ENCODE measurements around the gene MTHFS.
"Not testable (repeated sequence)": the region's sequence is repeated elsewhere in the genome, so short reads cannot be mapped to it uniquely, and the experiment has no call there.

The MTHFS gene

DNA sequence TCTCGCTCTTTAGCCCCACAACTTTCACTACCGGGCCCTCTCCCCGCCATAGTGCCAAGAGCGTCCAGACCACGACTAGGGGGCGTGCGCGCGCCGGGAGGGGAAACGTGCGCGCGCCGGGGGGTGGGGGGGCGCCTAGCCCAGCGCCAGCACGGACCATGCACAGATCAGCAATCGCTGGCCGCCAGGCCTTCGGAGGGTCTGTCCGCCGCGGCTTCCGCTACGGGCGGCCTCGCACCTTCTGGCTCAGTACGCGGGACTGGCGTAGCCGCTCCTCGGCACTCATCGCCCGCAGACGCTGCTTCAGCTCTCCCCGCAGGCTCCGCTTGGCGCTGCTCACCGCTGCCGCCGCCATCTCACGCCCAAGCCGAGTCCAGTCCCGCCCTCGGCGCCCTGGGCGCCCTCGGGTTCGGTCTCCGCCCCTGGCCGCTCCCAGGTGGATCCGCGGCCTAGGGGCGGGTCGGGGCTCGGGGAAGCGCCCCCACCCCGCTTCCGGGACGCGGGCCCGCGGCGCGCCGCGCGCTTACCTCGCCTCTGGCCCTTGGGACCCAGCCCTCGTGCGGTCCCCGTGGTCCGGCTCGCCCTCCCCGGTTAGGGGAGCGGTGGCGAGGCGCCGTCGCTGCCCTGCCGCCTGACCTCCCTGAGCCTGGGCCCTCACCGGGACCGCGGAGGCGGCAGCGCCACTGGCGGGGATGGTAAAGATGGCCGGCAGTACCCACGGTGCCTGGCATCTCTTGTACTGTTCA is at the start of gene MTHFS:
MTHFS (minus strand) TSS at position 381 of the 746 bp plus-strand sequence; CDS start at position 355, 26 bp downstream.
- no peak for DNase-seq

DNA sequence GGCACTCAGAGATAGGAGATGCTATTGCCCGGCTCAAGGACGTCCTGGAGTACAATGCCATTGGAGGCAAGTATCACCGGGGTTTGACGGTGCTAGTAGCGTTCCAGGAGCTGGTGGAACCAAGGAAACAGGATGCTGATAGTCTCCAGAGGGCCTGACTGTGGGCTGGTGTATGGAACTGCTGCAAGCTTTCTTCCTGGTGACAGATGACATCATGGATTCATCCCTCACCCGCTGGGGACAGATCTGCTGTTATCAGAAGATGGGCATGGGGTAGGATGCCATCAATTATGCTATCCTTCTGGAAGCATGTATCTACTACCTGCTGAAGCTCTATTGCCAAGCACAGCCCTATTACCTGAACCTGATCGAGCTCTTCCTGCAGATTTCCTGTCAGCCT is 47.8 kb upstream of the MTHFS start:
- DNase-seq, result no peak

DNA sequence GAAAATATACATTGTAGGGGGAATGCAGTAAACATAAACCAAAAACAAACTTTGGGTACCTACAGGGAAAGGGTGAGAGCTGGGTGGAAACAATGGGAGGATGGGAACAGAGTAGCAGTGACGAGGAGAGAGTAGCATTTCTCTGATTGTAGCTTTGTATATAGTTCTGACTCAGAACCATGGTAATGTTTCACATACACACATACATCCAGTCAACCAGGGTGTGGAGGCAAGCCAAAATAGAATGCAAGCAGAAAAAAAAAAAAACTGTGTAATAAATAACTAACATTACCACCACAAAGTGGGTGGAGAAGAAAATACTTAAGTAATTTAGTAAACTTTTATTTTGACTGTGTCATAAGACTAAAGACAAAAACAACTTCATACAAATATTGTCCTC is 47.0 kb upstream of the MTHFS start:
- no peak for DNase-seq

- no peak for DNase-seq
These were observed 46.1 kb upstream of the MTHFS start for GRCh38 chr15:79942741-79943481.

GRCh38 chr15:79939399-79939798 is 42.6 kb upstream of the MTHFS start:
- no peak for DNase-seq

DNA sequence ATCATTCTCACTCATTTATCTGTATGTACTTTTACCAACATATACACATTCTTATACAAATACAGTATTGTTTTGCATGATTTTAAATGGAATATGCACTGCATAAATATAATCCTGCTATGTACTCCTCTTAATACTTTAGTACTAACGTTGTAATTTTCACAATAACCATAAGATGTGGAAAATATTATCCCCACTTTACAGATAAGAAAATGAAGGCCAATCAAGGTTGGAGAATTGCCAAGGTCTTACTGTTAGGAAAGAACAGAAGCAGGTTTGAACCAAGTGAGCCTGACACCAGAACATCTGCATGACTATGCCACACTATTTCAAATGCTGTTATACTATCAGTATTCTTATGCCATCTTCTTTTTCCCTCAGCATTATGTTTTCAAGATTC is 41.3 kb upstream of the MTHFS start:
- DNase-seq, result no peak

DNA sequence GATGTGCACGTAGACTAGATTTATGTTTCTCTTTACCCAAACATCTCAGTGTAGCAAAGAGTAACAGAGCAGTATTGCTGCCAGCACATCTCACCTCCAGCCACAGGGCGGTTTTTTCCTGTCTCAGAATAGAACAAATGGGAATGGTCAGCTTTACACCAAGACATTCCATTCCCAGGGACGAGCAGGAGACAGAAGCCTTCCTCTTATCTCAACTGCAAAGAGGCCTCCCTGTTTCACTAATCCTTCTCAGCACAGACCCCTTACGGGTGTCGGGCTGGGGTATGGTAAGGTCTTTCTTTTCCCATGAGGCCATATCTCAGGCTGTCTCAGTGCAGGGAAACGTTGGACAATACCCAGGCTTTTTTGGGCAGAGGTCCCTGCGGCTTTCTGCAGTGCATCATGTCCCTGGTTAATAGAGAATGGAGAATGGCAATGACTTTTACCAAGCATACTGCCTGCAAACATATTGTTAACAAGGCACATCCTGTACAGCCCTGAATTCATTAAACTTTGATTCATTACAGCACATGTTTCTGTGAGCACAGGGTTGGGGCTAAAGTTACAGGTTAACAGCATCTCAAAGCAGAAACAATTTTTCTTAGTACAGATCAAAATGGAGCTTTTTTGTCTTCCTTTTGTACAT is 38.9 kb upstream of the MTHFS start:
- DNase-seq, result not testable (repeated sequence)

DNA sequence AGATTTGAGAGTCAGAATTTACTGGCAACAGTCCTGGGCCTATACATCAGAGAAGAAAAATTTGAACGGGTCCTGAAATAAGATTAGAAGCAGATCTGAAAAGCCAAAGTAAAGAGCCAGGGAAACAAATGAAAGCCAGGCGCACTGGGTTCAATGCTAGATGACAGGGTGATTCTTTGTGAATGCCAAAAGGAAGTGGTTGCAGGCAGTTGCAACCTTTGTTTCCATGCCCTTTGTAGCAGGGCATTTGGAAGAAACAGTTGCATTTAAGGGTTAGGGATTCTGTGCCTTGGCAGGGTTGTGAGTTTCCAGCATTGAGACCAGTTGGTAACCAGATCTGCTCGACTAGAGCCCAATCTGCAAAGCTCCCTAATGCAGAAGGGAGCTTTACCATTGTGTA is 36.4 kb upstream of the MTHFS start:
- no peak for DNase-seq

- DNase-seq, result no peak
These were observed 35.6 kb upstream of the MTHFS start for GRCh38 chr15:79932447-79932846.

GRCh38 chr15:79930516-79930915 is 33.7 kb upstream of the MTHFS start:
- no peak for DNase-seq

DNA sequence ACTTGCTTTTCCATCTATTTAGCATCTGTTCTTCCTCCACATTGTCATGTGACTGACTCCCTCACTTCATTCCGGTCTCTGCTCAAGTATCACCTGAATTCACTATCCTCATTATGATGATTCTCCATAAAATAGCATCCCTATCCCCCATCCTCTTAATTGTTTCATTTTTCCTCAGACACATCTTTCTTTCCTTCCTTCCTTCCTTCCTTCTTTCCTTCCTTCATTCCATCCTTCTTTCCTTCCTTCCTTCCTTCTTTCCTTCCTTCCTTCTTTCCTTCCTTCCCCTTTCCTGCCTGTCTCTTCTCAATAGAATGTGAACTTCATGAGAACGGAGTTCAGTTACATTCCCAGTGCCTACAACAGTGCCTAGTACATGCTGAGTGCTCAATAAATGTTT is 32.6 kb upstream of the MTHFS start:
- no peak for DNase-seq

DNA sequence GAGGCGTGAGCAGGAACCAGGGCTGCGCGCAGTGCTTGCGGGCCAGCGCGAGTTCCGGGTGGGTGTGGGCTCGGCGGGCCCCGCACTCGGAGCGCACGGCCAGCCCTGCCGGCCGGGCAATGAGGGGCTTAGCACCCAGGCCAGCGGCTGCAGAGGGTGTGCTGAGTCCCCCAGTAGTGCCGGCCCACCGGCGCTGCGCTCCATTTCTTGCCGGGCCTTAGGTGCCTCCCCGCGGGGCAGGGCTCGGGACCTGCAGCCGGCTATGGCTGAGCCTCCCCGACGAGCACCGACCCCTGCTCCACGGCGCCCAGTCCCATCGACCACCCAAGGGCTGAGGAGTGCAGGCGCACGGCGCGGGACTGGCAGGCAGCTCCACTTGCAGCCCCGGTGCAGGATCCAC is 29.3 kb upstream of the MTHFS start:
- DNase-seq, result not testable (repeated sequence)

GRCh38 chr15:79924379-79924778 is 27.6 kb upstream of the MTHFS start:
- no peak for DNase-seq

DNA sequence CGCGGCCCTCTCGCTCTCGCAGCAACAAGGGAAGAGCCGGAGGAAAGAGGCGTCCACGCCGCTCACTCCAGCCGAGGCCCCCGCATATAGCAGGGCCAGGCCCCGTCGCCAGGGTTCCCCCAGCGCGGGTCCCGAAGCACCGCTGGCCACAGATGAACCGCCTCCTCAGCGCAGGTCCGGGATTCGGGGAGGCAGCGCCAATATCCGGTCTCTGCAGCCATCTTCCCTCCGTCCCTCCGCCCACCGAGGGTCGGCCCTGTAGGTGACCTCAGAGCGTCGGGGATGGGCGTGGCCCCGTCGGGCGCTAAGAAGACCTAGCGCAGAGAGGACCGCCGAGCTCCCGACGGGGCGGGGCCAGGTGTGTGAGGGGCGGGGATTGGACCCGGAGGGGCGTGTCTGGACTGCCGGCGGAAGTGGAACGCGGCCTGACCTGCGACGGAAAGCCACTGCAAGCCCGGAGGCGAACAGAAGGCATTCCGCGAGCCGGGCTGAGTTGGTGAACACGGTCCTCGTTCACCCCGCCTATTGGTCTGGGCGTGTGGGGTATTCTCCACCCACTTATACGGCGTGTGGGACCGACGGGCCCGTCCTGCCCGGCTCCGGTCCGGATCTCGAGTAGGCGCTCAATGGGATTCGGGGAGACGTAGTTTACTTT is 26.8 kb upstream of the MTHFS start:
- peak; percentile 69 for DNase-seq

DNA sequence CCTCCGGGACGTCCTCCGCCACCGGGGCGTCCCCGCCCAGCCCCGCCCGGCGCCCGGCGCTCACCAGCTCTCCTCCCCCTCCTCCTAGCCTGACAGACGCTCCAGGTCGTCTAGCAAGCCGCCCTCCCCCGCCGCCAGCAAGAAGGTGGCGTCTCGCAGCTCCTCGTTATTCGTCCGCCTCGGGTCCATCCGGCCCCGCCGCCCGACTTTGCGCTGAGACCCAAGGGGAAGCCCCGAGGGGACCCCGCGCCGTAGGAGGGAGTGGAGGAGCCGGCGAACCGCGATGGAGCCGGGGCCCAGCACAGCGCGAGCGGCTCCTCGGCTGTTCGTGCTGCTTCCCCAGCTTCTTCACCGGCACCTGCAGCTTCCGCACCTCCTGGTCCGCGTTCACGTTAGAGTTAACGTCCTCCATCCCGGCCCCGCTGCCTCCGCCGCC is 26.3 kb upstream of the MTHFS start:
- no peak for DNase-seq

DNA sequence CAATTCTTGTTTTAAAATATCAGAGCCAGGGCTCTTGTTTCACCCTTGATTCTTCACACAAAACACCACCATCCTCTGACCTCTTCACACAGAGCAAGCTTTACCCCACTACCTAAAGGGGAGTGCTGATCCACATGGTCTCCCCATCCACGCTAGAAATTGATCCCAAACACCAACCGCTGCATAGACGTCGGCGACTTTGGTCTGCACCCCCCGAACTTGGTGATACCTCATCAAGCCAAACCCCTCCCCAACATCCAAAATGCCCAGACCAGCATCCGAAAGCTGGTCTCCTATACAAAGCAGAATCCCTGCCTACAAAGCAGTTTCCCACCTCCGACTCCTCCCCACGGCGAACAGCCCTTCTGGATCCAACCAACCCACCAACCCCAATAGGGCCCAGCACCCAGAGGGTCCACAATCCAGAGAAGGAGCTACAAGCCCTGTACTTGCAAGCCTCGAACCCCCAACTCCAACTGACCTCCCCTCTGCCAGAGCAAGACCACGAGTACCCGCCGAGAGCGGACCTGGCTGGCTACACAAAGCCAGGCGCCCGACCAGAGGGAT is 25.8 kb upstream of the MTHFS start:
- DNase-seq, result no peak

DNA sequence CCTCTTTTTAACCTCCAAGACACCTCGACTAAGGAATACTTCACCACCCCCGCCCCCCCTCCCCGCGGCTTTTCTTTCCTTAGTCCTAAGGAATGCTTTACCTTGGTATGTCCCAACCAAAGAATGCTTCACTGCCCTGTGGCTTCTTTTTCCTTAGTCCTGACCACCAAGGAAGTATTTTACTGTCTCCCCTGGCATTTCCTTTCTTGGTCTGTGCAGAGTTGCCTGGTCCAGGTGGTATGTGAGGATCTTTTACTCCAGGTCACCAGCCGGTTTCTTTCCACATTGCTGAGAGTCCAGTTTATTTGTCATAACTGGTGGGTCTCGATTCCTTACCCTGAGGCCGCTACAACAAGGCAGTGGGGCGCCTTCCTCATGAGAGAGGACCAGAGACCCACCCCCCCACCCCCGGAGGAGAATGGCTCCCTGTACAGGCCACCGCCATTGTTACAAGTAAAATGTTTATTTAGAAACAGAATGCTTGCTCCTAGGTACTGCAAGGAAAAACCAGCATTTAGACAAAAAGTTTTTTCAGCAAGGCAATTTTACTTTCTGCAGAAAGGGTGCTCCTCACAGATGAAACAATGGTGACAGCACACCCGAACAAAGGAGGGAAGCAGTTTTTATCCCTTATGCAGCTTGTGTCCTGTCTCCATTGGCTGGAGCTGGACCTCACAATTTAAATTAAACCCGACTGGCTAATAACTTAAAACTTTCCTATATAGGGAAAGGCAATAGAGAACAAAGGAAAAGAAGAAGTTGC is 23.1 kb upstream of the MTHFS start:
- no peak for DNase-seq

DNA sequence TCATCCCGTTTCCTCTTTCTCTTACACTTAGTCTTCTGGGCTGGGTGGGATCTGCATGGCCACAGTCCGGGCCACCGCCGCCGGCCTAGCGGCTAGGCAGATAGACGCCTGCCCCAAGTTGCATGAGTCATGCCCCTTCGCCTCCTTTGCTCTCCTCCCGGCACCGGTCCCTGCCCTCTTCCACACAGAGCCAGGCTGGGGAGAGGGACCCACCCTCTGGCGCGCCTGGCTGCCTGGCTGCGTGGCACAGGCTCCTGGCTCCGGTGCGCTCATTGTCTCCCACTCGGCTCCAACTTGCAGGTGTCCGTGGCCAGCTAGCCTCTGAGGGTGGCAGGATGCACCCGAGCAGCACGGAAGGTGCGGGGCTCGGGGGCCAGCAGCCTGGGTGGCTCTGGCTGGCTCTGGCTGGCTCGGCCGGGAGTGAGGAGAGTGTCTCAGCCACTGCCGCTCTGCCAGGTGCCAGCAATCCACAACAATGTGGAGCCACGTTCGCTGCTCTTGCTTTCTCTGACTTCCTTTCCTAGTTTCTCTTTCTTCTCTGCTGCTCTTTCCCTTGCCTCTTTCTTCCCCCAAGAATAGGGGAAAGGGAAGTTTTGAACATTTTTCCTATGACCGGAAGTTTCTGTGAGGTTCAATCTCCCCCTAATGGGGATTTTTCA is 22.4 kb upstream of the MTHFS start:
- no peak for DNase-seq

GRCh38 chr15:79918278-79918677 is 21.5 kb upstream of the MTHFS start:
- no peak for DNase-seq

DNA sequence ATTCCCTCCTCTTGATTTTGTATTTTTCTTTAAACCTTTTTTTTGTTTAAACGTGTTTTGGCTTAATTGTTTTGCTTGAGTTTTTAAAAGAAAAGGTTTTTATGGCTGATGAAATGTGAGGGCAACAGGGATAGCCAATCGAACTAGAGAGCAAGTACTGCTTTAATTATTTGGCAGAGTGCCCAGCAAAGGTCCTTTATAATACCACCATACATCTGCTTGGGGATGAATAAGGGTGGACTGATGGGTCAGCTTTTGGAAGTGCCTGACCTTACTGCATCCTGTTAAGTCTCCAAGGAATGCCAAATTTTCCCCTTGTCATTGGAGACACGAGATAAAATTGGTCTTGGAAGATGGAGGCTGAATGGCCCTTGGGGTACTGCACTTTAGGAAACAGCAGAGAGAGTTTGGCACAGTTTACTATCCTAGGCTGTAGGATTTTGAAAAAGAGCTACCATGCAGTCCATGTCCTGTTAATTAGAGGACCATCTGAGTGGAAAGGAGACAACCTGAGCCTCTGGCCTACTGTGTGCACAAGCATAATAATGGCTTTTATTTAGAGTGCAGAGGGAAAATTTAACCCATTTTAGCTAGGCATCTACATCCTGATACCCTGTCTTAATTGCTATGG is 19.8 kb upstream of the MTHFS start:
- no peak for DNase-seq

Data from NCI-H1436 treated with DMSO at 0.1 percent for 48 hours (cell line).